Coronary artery (tissue), 2 donors: ENCODE results near the gene PROS1.
"Not testable (repeated sequence)": the region's sequence is repeated elsewhere in the genome, so short reads cannot be mapped to it uniquely, and the experiment has no call there.

ENCODE experiments used
- DNase-seq: peaks from one replicate; pipeline ENCODE4 v3.0.0-alpha.2; 2017; ENCODE audit warnings: low spot score
- H3K27ac ChIP-seq, 2 donors: fragments of 200-600 bp; sonication (generic); one replicate each; pipeline ENCODE4 v1.5.1; 2016 to 2019
- H3K4me3 ChIP-seq: fragments of 200-600 bp; sonication (generic); 2 replicates; pipeline ENCODE4 v1.5.1; 2016; ENCODE audit warnings: mild to moderate bottlenecking, moderate library complexity
- TF ChIP-seq, protein P1 (sequence below): fragments of 200-600 bp; sonication (generic); IDR thresholded peaks from one replicate; pipeline ENCODE4 v1.5.1; 2019; ENCODE audit warnings: antibody characterized with exemption

The PROS1 gene

DNA sequence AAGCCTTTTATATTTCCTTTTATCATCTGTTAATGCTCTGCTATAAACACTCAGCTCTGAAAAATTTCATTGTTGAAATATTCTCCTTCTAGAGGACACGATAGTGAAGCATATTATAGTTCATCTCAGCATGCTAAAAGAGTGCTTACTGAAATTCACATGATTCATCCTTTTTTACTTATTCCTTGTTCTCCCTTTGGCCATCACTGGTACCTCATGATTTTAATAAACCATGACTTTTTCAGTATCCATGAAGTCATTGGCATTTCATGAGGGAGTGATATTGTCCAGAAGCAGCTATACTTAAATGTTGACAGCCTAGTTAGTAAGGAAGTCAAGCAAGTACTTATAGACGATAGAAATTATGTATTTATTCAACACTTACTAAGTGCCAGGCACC lies 112.7 kb downstream of the PROS1 start:
- TF ChIP-seq, protein P1, sequence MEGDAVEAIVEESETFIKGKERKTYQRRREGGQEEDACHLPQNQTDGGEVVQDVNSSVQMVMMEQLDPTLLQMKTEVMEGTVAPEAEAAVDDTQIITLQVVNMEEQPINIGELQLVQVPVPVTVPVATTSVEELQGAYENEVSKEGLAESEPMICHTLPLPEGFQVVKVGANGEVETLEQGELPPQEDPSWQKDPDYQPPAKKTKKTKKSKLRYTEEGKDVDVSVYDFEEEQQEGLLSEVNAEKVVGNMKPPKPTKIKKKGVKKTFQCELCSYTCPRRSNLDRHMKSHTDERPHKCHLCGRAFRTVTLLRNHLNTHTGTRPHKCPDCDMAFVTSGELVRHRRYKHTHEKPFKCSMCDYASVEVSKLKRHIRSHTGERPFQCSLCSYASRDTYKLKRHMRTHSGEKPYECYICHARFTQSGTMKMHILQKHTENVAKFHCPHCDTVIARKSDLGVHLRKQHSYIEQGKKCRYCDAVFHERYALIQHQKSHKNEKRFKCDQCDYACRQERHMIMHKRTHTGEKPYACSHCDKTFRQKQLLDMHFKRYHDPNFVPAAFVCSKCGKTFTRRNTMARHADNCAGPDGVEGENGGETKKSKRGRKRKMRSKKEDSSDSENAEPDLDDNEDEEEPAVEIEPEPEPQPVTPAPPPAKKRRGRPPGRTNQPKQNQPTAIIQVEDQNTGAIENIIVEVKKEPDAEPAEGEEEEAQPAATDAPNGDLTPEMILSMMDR, result no peak
- no peak for DNase-seq
- Histone ChIP-seq H3K4me3 (no peak overlapping the region), H3K27ac (no peak overlapping the region)

DNA sequence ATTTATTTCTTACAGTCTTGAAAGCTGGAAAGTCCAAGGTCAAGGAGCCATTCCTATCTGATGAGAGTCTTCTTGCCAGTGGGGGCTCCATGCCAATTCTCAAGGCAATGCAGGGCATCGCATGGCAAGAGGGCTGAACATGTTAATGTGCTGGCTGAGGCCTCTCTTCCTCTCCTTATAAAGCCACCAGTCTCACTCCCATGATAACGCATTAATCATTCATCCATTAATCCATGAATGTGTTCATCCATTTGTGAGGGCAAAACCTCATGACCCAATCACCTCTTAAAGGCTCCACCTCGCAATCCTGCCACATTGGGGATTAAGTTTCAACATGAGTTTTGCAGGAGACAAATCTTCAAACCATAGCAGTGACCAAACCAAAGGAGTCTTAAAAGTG lies 118.3 kb downstream of the PROS1 start:
- no peak overlapping the region for H3K4me3 ChIP-seq
- no peak for DNase-seq
- TF ChIP-seq, protein P1, result no peak

DNA sequence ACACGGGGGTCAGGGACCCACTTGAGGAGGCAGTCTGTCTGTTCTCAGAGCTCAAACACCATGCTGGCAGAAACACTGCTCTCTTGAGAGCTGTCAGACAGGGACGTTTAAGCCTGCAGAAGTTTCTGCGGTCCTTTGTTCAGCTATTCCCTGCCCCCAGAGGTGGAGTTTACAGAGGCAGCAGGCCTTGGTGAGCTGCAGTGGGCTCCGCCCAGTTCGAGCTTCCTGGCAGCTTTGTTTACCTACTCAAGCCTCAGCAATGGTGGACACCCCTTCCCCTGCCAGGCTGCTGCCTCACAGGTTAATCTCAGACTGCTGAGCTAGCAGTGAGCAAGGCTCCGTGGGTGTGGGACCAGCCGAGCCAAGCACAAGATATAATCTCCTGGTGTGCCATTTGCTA lies 121.5 kb downstream of the PROS1 start:
- not testable (repeated sequence) for H3K27ac ChIP-seq, H3K4me3 ChIP-seq, DNase-seq

More for the DNA sequence above, 118.3 kb downstream of the PROS1 start:
- no peak overlapping the region for H3K27ac ChIP-seq

DNA sequence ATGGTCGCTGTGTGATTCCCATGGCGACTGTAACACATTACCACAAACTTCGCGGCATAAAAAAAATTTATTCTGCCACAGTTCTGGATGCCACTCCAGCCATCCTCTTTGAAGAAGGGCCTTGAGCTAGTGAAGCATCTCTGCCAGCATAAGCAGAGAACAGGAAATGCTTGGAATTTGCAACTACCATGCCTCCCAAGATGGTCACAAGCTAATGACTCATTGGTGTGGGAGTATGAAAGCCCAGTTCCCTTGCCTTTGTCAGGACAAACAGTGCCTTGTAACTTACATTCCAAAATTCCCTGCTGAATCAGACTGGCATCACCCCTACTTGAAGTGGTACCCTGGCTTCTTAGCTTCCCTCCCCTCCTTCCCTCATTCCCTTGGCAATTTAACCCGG lies 129.7 kb downstream of the PROS1 start:
- DNase-seq, result no peak
- H3K4me3 ChIP-seq, result no peak overlapping the region
- H3K27ac ChIP-seq, result no peak overlapping the region
- TF ChIP-seq, protein P1, result no peak

DNA sequence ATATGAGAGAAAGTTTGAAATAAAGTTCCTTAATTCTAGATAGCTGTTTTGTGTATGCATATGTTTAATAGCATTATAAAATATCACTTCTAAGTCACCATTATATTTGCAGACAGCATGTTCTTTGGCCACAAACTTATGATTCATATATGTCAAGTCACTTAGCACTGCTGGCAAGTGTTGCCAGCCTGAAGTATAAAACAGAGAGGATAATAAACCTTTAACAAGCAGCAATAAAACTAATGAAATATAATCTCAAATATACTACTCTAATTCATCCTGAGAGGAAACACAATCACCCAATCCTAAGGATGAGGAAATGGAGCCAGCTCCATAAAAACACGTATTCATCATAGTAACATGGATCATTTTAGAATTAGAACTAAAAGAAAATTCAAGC lies 134.5 kb downstream of the PROS1 start:
- not testable (repeated sequence) for DNase-seq, H3K27ac ChIP-seq, H3K4me3 ChIP-seq
